PFSK-1 (cell line): ENCODE results near the gene CD8A.

Experiments
- POLR2AphosphoS5 ChIP-seq: IDR thresholded peaks from 2 replicates; pipeline ENCODE4 v1.6.1; 2012; ENCODE audit warnings: low read depth, mild to moderate bottlenecking, control low read depth, low read length, moderate library complexity
- REST ChIP-seq, 2 experiments: IDR thresholded peaks; 2 replicates each; pipeline versions ENCODE4 v1.6.1 to v1.8.0; 2011 to 2012; ENCODE audit warnings: low read depth in 2 of 2, low read length in 2 of 2, control low read depth in 1 of 2, inconsistent platforms in 1 of 2, mild to moderate bottlenecking in 1 of 2, moderate library complexity in 1 of 2; ENCODE audit not compliant: insufficient read depth in 1 of 2
- SIN3A ChIP-seq: IDR thresholded peaks from 2 replicates; pipeline ENCODE4 v1.6.1; 2012; ENCODE audit warnings: mild to moderate bottlenecking, low read length, moderate library complexity, borderline replicate concordance; ENCODE audit not compliant: insufficient read depth
- TAF1 ChIP-seq: IDR thresholded peaks from 2 replicates; pipeline ENCODE4 v1.6.1; 2012; ENCODE audit warnings: low read length, control low read depth, borderline replicate concordance; ENCODE audit not compliant: insufficient read depth

- no peak for TF ChIP-seq SIN3A
- TF ChIP-seq POLR2AphosphoS5 = no peak
- no peak for TF ChIP-seq REST (IDR thresholded peaks at IDR 0.05; ENCODE audit: insufficient read depth in 1 of 2, low read depth in 2 of 2, low read length in 2 of 2)
- TF ChIP-seq TAF1 = no peak
These were observed 41.8 kb upstream of the CD8A start for GRCh38 chr2:86832334-86833096.
